GM19395 (cell line): ENCODE data around the gene TP53TG5.

Source experiments
- ATAC-seq: cut with Tn5 transposase; IDR thresholded peaks from one replicate; pipeline ENCODE4 v1.9.1; 2021; ENCODE audit warnings: mild to moderate bottlenecking, moderate library complexity; ENCODE audit not compliant: unreplicated experiment

The TP53TG5 gene

GRCh38 chr20:45378191-45378590, at the start of gene TP53TG5:
Gene TP53TG5, minus strand, starts transcription at chr20:45378325. Its CDS starts 89 bp downstream, at chr20:45378236.
- no peak for ATAC-seq

GRCh38 chr20:45427236-45428149, 49.4 kb upstream of the TP53TG5 start:
- no peak for ATAC-seq

- ATAC-seq = no peak
These were observed 48.3 kb upstream of the TP53TG5 start for GRCh38 chr20:45426320-45427016.

- ATAC-seq = no peak
These were observed 47.4 kb upstream of the TP53TG5 start for GRCh38 chr20:45425561-45425960.

- no peak for ATAC-seq
These were observed 45.6 kb upstream of the TP53TG5 start for GRCh38 chr20:45423700-45424099.

- no peak for ATAC-seq
These were observed 42.0 kb upstream of the TP53TG5 start for GRCh38 chr20:45420125-45420524.

- ATAC-seq = peak; percentile 56
These were observed 41.3 kb upstream of the TP53TG5 start for GRCh38 chr20:45419188-45420091.

GRCh38 chr20:45416917-45417316, 38.8 kb upstream of the TP53TG5 start:
- ATAC-seq = no peak

- peak; percentile 83 for ATAC-seq
These were observed 37.9 kb upstream of the TP53TG5 start, which contains the start of gene PIGT for GRCh38 chr20:45415822-45416637. Gene PIGT, plus strand, starts transcription at chr20:45416141. Its CDS starts 16 bp downstream, at chr20:45416157.

- ATAC-seq = no peak
These were observed 35.4 kb upstream of the TP53TG5 start for GRCh38 chr20:45413479-45413878.

GRCh38 chr20:45412653-45413052, 34.5 kb upstream of the TP53TG5 start:
- ATAC-seq = no peak

GRCh38 chr20:45410887-45411286, 32.8 kb upstream of the TP53TG5 start:
- no peak for ATAC-seq

GRCh38 chr20:45409521-45410272, 31.6 kb upstream of the TP53TG5 start:
- no peak for ATAC-seq

- no peak for ATAC-seq
These were observed 30.6 kb upstream of the TP53TG5 start for GRCh38 chr20:45408646-45409213.

GRCh38 chr20:45407783-45408645, 29.9 kb upstream of the TP53TG5 start, which contains the start of gene DBNDD2:
Gene DBNDD2, plus strand, starts transcription at chr20:45408289. Its CDS starts 179 bp downstream, at chr20:45408468.
- no peak for ATAC-seq

GRCh38 chr20:45407067-45407745, 29.1 kb upstream of the TP53TG5 start:
- no peak for ATAC-seq
